Vagina (tissue), 2 donors: ENCODE results near the gene KCNH4. TPM values are rescaled to one million over a fixed set of nuclear protein-coding genes. Genes with fewer than 3 reads are reported as not detected.
"Not testable (repeated sequence)": the region's sequence is repeated elsewhere in the genome, so short reads cannot be mapped to it uniquely, and the experiment has no call there.

Source experiments
- DNase-seq, 2 donors: peaks; one replicate each; pipeline ENCODE4 v3.0.0-alpha.2; 2017; ENCODE audit errors: extremely low spot score in 2 of 2
- H3K27ac ChIP-seq: fragments of 200-600 bp; sonication (generic); one replicate; pipeline ENCODE4 v1.5.1; 2019
- H3K27me3 ChIP-seq: fragments of 200-600 bp; sonication (generic); one replicate; pipeline ENCODE4 v1.5.1; 2019
- H3K36me3 ChIP-seq, 2 donors: fragments of 200-600 bp; sonication (generic); one replicate each; pipeline ENCODE4 v1.5.1; 2017 to 2019
- H3K4me1 ChIP-seq: fragments of 200-600 bp; sonication (generic); one replicate; pipeline ENCODE4 v1.5.1; 2019
- H3K4me3 ChIP-seq, 2 donors: fragments of 200-600 bp; sonication (generic); 1 replicate in 1 of 2; 2 replicates in 1 of 2; pipeline ENCODE4 v1.5.1; 2016 to 2019
- H3K9me3 ChIP-seq: fragments of 200-600 bp; sonication (generic); one replicate; pipeline ENCODE4 v1.5.1; 2019
- CTCF ChIP-seq, 3 experiments: fragments of 450-650 bp in 2 of 3; fragments of 200-600 bp in 1 of 3; sonication (generic) in 1 of 3; IDR thresholded peaks; one replicate each; pipeline ENCODE4 v1.5.1; 2017 to 2019; ENCODE audit warnings: antibody characterized with exemption in 3 of 3, mild to moderate bottlenecking in 2 of 3, moderate library complexity in 2 of 3
- POLR2A ChIP-seq, 2 donors: fragments of 450-650 bp; IDR thresholded peaks; one replicate each; pipeline ENCODE4 v1.6.1; 2017; ENCODE audit warnings: antibody characterized with exemption in 2 of 2, mild to moderate bottlenecking in 2 of 2, moderate library complexity in 2 of 2
- POLR2AphosphoS5 ChIP-seq, 2 donors: sonication (generic); formaldehyde crosslinking; IDR thresholded peaks; one replicate each; pipeline ENCODE4 v1.9.0; 2017; ENCODE audit warnings: antibody characterized with exemption in 2 of 2, mild to moderate bottlenecking in 2 of 2, low read depth in 1 of 2; ENCODE audit not compliant: insufficient read depth in 1 of 2
- intact Hi-C: fragments of 100-400 bp; cut with DNase I; formaldehyde crosslinking; loops from one replicate; pipeline ENCODE4 v1.15.1; 2023
- total RNA-seq: library from RNA; depleted of rRNA; stranded (reverse); fragments of >200 nt; gene quantifications from one replicate; pipeline ENCODE4 v1.2.3, GENCODE V29; 2016

KCNH4 gene
- total RNA-seq, 1 donor from 2014 or later: not detected

GRCh38 chr17:42210046-42210445, 29.1 kb upstream of the KCNH4 start:
- H3K36me3 ChIP-seq: peaks cover 6 to 82% of the 10 kb centered on the region in 2 donors
- H3K27me3 ChIP-seq: no peaks in the 10 kb centered on the region
- H3K4me3 ChIP-seq: no peak overlapping the region
- no peaks in the 10 kb centered on the region for H3K9me3 ChIP-seq
- H3K4me1 ChIP-seq: no peaks in the 10 kb centered on the region
- TF ChIP-seq POLR2AphosphoS5 (IDR thresholded peaks at IDR 0.05; ENCODE audit: insufficient read depth in 1 of 2, low read depth in 1 of 2) (no peak), POLR2A (IDR thresholded peaks at IDR 0.05) (no peak), CTCF (IDR thresholded peaks at IDR 0.05) (no peak)
- no peak for DNase-seq
- H3K27ac ChIP-seq: peak overlapping the region; percentile 5
- intact Hi-C loops: no loop called here

GRCh38 chr17:42206153-42206612, 25.2 kb upstream of the KCNH4 start:
- H3K4me1 ChIP-seq, DNase-seq, intact Hi-C loops, H3K9me3 ChIP-seq, H3K27me3 ChIP-seq, H3K4me3 ChIP-seq, H3K27ac ChIP-seq: not testable (repeated sequence)
- peaks cover 2 to 82% of the 10 kb centered on the region in 2 donors for H3K36me3 ChIP-seq

- H3K27ac ChIP-seq: no peak overlapping the region
- H3K27me3 ChIP-seq: no peaks in the 10 kb centered on the region
- no peak for DNase-seq
- H3K9me3 ChIP-seq: no peaks in the 10 kb centered on the region
- H3K4me1 ChIP-seq: no peaks in the 10 kb centered on the region
- no peak overlapping the region for H3K4me3 ChIP-seq
- intact Hi-C loops: no loop called here
- TF ChIP-seq POLR2AphosphoS5 (IDR thresholded peaks at IDR 0.05; ENCODE audit: insufficient read depth in 1 of 2, low read depth in 1 of 2) (no peak), CTCF (IDR thresholded peaks at IDR 0.05) (no peak), POLR2A (IDR thresholded peaks at IDR 0.05) (no peak)
- peaks cover 0 to 72% of the 10 kb centered on the region in 2 donors for H3K36me3 ChIP-seq
Observed at GRCh38 chr17:42203354-42203753, 22.4 kb upstream of the KCNH4 start.

GRCh38 chr17:42202696-42203095, 21.8 kb upstream of the KCNH4 start:
- intact Hi-C loops: no loop called here
- TF ChIP-seq CTCF (IDR thresholded peaks at IDR 0.05): no peak
- TF ChIP-seq POLR2AphosphoS5 (IDR thresholded peaks at IDR 0.05; ENCODE audit: insufficient read depth in 1 of 2, low read depth in 1 of 2): no peak
- no peak for TF ChIP-seq POLR2A (IDR thresholded peaks at IDR 0.05)
- no peak for DNase-seq
- Histone ChIP-seq H3K36me3 (peaks cover 0 to 65% of the 10 kb centered on the region in 2 donors), H3K4me1 (no peaks in the 10 kb centered on the region), H3K9me3 (no peaks in the 10 kb centered on the region), H3K4me3 (no peak overlapping the region), H3K27me3 (no peaks in the 10 kb centered on the region), H3K27ac (no peak overlapping the region)

GRCh38 chr17:42202159-42202558, 21.2 kb upstream of the KCNH4 start:
- TF ChIP-seq POLR2A (IDR thresholded peaks at IDR 0.05) (no peak), CTCF (IDR thresholded peaks at IDR 0.05) (no peak), POLR2AphosphoS5 (IDR thresholded peaks at IDR 0.05; ENCODE audit: insufficient read depth in 1 of 2, low read depth in 1 of 2) (no peak)
- Histone ChIP-seq H3K36me3 (peaks cover 0 to 60% of the 10 kb centered on the region in 2 donors), H3K27me3 (no peaks in the 10 kb centered on the region), H3K9me3 (no peaks in the 10 kb centered on the region), H3K4me3 (no peak overlapping the region), H3K27ac (no peak overlapping the region), H3K4me1 (no peaks in the 10 kb centered on the region)
- intact Hi-C loops: no loop called here
- no peak for DNase-seq

- H3K36me3 ChIP-seq: peaks cover 0 to 52% of the 10 kb centered on the region in 2 donors
- intact Hi-C loops: no loop called here
- no peak for DNase-seq
Observed at GRCh38 chr17:42201458-42201772, 20.5 kb upstream of the KCNH4 start.

More at GRCh38 chr17:42201458-42201772, 20.5 kb upstream of the KCNH4 start:
- TF ChIP-seq CTCF (IDR thresholded peaks at IDR 0.05) (no peak), POLR2A (IDR thresholded peaks at IDR 0.05) (no peak), POLR2AphosphoS5 (IDR thresholded peaks at IDR 0.05; ENCODE audit: insufficient read depth in 1 of 2, low read depth in 1 of 2) (no peak)
- no peaks in the 10 kb centered on the region for H3K9me3 ChIP-seq
- H3K27me3 ChIP-seq: no peaks in the 10 kb centered on the region
- H3K4me1 ChIP-seq: no peaks in the 10 kb centered on the region
- H3K27ac ChIP-seq: no peak overlapping the region
- no peak overlapping the region for H3K4me3 ChIP-seq
